GM12878 (cell line): ENCODE measurements around the gene PRMT7. TPM values are rescaled to one million over a fixed set of nuclear protein-coding genes. Genes with fewer than 3 reads are reported as not detected.

Experiments used
- BRCA1 ChIP-seq: IDR thresholded peaks from 2 replicates; pipeline ENCODE4 v1.6.1; 2011; ENCODE audit warnings: low read depth, low read length, improper control_type of control experiment
- CEBPZ ChIP-seq: fragments of 150-350 bp; IDR thresholded peaks from 2 replicates; pipeline ENCODE4 v1.6.1; 2016; ENCODE audit warnings: low read depth, low read length
- CREB1 ChIP-seq: IDR thresholded peaks from 2 replicates; pipeline ENCODE4 v1.6.1; 2012; ENCODE audit warnings: low read depth, mild to moderate bottlenecking, inconsistent platforms
- DPF2 ChIP-seq: fragments of 450-650 bp; IDR thresholded peaks from 2 replicates; pipeline ENCODE4 v1.6.1; 2017; ENCODE audit warnings: mild to moderate bottlenecking
- ETV6 ChIP-seq, 2 experiments: fragments of 450-650 bp in 1 of 2; IDR thresholded peaks in 1 of 2; conservative IDR thresholded peaks in 1 of 2; 2 replicates each; pipeline ENCODE4 v1.6.1; 2014; ENCODE audit warnings: antibody characterized with exemption in 1 of 2, borderline replicate concordance in 1 of 2, low read depth in 1 of 2, mild to moderate bottlenecking in 1 of 2, moderate library complexity in 1 of 2
- IKZF1 ChIP-seq: fragments of 450-650 bp; conservative IDR thresholded peaks from 2 replicates; pipeline ENCODE4 v1.6.1; 2017; ENCODE audit warnings: antibody characterized with exemption, mild to moderate bottlenecking
- NFYA ChIP-seq: IDR thresholded peaks from 2 replicates; pipeline ENCODE4 v1.6.1; 2011; ENCODE audit warnings: low read depth, mild to moderate bottlenecking, low read length, improper control_type of control experiment, borderline replicate concordance
- NKRF ChIP-seq: fragments of 450-650 bp; conservative IDR thresholded peaks from 2 replicates; pipeline ENCODE4 v1.6.1; 2017; ENCODE audit warnings: mild to moderate bottlenecking, moderate library complexity
- PBX3 ChIP-seq: IDR thresholded peaks from 2 replicates; pipeline ENCODE4 v1.6.1; 2011; ENCODE audit warnings: mild to moderate bottlenecking, low read depth, low read length, moderate library complexity; ENCODE audit not compliant: insufficient replicate concordance
- RUNX3 ChIP-seq: IDR thresholded peaks from 2 replicates; pipeline ENCODE4 v1.6.1; 2012; ENCODE audit warnings: low read length, inconsistent platforms
- SIX5 ChIP-seq: IDR thresholded peaks from 2 replicates; pipeline ENCODE4 v1.6.1; 2011; ENCODE audit warnings: mild to moderate bottlenecking, low read depth, low read length, moderate library complexity; ENCODE audit not compliant: severe bottlenecking
- STAT1 ChIP-seq: fragments of 450-650 bp; conservative IDR thresholded peaks from 2 replicates; pipeline ENCODE4 v1.6.1; 2014; ENCODE audit warnings: antibody characterized with exemption, mild to moderate bottlenecking
- TAF1 ChIP-seq: IDR thresholded peaks from 2 replicates; pipeline ENCODE4 v1.6.1; 2011; ENCODE audit warnings: mild to moderate bottlenecking, low read depth, low read length, borderline replicate concordance
- polyA plus RNA-seq, 11 experiments: library from polyadenylated mRNA; depleted of rRNA in 4 of 11; unstranded in 6 of 11; stranded (reverse) in 5 of 11; fragments of >200 nt; fragmentation: Nextera tagmentation in 4 of 11; fragmentation: Illumina TruSeq in 1 of 11; extraction: Ambion mirVana in 4 of 11; extraction: Trizol in 1 of 11; gene quantifications; 1 replicate in 1 of 11; 2 replicates in 10 of 11; pipeline versions ENCODE4 v1.2.1 to v1.2.3, GENCODE V29; 2011 to 2016; ENCODE audit warnings: inconsistent platforms in 2 of 11, missing spikeins in 2 of 11, low read depth in 1 of 11
- total RNA-seq, 4 experiments: library from RNA; depleted of rRNA in 3 of 4; stranded (reverse); fragments of >200 nt in 3 of 4; fragmentation: Illumina TruSeq in 1 of 4; extraction: Trizol in 1 of 4; gene quantifications; 2 replicates each; pipeline versions ENCODE4 v1.2.1 to v1.2.3, GENCODE V29; 2013 to 2021

The PRMT7 gene
- total and polyA plus RNA-seq, 10 of the 15 experiments (the other 5 are each of a cell fraction or from before 2014, with no cell fraction given) = 5.1 to 56.1 (median 42.0) TPM

- TF ChIP-seq PBX3 = no peak
- no peak for TF ChIP-seq TAF1
- TF ChIP-seq RUNX3 = peak; percentile 95
- no peak for TF ChIP-seq BRCA1
- no peak for TF ChIP-seq NKRF
- TF ChIP-seq CEBPZ = no peak
- no peak for TF ChIP-seq SIX5
- no peak for TF ChIP-seq NFYA
- peak; percentile 90 for TF ChIP-seq DPF2
- no peak for TF ChIP-seq STAT1
- TF ChIP-seq CREB1 = no peak
- peak in 1 of 2 experiments; percentile 49; a peak in 1 of 4 replicates for TF ChIP-seq ETV6 (conservative IDR thresholded peaks at IDR 0.05 in 1 of 2, IDR thresholded peaks at IDR 0.05 in 1 of 2; ENCODE audit: borderline replicate concordance in 1 of 2, low read depth in 1 of 2)
- TF ChIP-seq IKZF1 = peak; percentile 96
Observed at GRCh38 chr16:68369697-68370580, 59.1 kb downstream of the PRMT7 start (continued).
